ENCODE data around the gene SRSF1.
"Not testable (repeated sequence)": the region's sequence is repeated elsewhere in the genome, so short reads cannot be mapped to it uniquely, and the experiment has no call there.

Gene SRSF1

GRCh38 chr17:58006924-58007780, at the start of gene SRSF1:
Gene SRSF1 (minus strand): TSS chr17:58007246. CDS start chr17:58007137, 109 bp downstream.
- peak; percentile 95 to 96 for DNase-seq

DNA sequence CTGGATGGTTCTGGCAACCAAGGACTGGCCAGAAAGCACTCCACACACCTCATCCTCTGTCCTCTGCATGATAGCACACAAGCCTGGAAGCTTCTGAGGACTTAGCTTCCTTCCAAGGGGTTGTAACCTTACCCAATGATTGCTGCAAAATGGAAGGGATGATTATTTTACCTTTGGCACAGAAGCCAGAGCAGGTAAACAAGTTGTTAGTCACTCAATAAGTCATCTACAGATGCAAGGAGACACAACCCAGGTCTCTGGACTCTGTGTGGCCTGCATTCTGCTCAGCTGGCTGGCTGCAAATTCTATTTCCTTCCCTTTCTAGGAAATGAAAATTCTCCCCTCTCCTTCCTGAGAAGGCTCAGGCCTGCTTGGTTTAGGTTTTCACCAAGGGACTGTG, 49.4 kb upstream of the SRSF1 start:
- DNase-seq, result no peak

GRCh38 chr17:58054641-58055040, 47.6 kb upstream of the SRSF1 start:
- no peak for DNase-seq

GRCh38 chr17:58052945-58053715, 46.1 kb upstream of the SRSF1 start:
- no peak for DNase-seq

- DNase-seq, result no peak
Measured at GRCh38 chr17:58052407-58052806, 45.4 kb upstream of the SRSF1 start.

DNA sequence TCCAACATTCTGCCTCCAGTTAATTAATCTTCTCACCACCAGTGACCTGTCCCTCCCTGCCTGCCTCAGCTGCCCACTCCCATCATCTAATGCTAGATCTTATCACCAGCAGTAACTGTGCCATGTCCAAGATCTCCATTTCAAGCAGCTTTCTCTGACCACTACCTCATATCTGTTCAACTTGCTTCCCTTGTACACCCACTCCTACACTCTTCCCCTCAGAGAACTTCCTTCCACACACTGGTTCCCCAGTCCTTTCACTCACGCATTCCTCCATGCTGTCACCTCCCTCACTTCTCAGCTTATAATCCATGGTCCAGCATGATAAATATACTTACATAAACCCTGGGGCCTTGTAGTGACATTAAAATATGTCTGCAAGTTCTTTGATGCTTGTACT, 44.4 kb upstream of the SRSF1 start:
- no peak for DNase-seq

- DNase-seq, result no peak
Measured at GRCh38 chr17:58050966-58051365, 43.9 kb upstream of the SRSF1 start.

- no peak for DNase-seq
Measured at GRCh38 chr17:58049533-58049932, 42.5 kb upstream of the SRSF1 start.

GRCh38 chr17:58047376-58048150, 40.5 kb upstream of the SRSF1 start:
- no peak for DNase-seq

GRCh38 chr17:58046239-58047094, 39.4 kb upstream of the SRSF1 start:
- DNase-seq, result no peak

GRCh38 chr17:58044256-58044655, 37.2 kb upstream of the SRSF1 start:
- not testable (repeated sequence) for DNase-seq

DNA sequence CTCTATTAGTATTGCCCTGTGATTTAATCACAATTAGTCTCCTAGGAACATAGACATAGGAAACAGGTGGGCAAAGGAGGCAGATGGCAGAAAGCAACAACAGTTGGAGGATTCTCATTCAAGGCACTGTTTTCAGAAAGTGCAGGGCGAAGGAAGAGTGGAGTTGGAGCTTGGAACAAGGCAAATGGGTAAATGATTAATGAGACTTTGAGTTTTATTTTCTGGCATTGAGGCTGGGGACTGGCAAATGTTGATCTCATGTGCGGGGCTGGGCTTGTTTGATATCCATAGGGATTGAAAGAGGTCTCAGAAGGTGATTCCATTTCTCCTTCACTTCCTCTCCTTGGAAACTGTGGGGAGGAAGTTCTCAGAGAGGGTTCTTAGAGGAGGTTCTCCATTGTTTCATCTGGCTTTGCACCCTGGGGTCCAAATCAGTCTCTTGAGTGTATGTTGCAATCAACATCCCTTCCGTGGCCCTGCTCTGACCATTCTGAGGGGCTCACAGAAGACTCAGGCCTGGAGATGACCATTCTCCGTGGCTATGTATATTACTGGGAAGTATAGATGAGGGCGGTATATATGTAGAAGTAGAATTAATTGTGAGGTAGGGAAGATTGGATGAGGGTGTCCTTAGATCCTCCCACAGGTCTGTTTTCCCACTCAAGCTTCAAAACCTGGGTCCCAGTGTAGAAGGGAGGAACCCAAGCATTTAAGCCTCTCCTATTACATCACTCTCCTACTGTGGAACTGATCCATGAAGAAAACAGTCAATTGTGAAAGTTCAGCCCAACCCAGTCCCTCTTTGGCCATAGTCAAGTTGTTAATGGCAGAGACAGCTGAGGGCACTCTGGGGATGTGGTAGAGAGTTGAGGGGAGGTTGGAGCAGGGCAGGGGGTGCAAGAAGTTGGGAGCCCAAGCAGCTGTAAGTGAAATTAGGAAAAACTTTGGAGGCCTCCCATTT, 36.5 kb upstream of the SRSF1 start:
- DNase-seq, result no peak

GRCh38 chr17:58041161-58041560, 34.1 kb upstream of the SRSF1 start:
- no peak for DNase-seq

GRCh38 chr17:58040386-58040785, 33.3 kb upstream of the SRSF1 start:
- no peak for DNase-seq

GRCh38 chr17:58039975-58040374, 32.9 kb upstream of the SRSF1 start:
- no peak for DNase-seq

DNA sequence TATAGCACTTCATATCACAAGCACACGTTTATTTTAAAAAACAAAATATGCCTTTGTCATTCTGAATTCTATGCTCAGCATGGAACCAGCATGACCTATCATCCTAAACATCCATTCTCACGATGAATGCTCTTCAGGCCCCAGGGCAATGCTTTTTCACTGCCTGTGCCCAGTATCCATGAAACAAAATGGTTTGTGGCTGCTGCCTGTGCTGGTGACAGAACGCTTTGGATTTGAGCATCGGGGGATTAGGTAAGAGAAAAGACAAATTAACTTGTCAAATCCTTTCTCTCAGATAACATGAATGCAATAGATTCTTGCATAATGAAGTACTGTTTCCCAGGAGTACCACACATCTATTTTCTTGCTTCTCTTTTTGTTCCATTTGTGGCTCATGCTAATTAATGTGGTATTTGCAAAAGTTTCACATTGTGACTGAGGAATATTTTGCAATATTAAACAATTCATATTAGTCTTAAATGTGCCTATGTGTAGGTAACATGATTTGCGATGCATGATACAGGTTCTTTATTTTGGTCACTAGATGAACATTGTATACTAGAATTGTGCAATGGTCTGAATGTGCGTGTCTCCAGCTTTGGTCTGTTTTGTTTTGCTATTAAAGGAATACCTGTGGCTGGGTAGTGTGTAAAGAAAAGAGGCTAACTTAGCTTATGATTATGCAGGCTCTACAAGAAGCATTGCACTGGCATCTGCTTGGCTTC, 25.8 kb upstream of the SRSF1 start:
- no peak for DNase-seq

DNA sequence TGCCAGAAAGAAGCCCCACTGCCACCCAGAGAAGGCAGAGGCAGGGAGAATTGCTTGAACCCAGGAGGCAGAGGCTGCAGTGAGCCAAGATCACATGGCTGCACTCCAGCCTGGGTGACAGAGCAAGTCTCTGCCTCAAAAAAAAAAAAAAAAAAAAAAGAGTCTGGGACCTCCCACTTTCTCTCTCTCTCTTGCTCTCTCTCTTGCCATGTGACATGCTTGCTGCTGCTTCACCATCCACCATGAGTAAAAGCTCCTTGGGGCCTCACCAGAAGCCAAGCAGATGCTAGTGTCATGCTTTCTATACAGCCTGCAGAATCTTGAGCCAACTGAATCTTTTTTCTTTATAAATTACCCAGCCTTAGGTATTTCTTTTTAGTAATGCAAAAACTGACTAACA, 21.5 kb upstream of the SRSF1 start:
- DNase-seq, result no peak

- no peak for DNase-seq
Measured at GRCh38 chr17:58020401-58020800, 13.4 kb upstream of the SRSF1 start.

- DNase-seq, result no peak
Measured at GRCh38 chr17:58019521-58019920, 12.5 kb upstream of the SRSF1 start.

- no peak for DNase-seq
Measured at GRCh38 chr17:58019039-58019438, 12.0 kb upstream of the SRSF1 start.
